AG08395 (cell line): ENCODE results near the gene GID8.

Experiments
- DNase-seq: peaks from one replicate; pipeline ENCODE4 v3.0.0; 2012; ENCODE audit warnings: mixed read lengths, low spot score

The GID8 gene

DNA sequence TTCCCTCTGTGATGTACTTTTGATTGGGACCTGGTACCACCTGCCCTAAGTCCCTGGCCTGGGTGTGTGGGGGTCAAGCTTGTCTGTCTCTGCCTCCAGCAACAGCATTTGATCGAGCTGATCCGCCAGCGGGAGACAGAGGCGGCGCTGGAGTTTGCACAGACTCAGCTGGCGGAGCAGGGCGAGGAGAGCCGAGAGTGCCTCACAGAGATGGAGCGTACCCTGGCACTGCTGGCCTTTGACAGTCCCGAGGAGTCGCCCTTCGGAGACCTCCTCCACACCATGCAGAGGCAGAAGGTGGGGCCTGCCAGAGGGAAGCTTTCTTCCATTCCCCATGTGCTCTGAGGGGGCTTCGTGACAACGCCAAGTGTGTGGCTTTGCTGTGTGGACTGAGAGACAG is 5.4 kb downstream of the GID8 start:
- DNase-seq: no peak

DNA sequence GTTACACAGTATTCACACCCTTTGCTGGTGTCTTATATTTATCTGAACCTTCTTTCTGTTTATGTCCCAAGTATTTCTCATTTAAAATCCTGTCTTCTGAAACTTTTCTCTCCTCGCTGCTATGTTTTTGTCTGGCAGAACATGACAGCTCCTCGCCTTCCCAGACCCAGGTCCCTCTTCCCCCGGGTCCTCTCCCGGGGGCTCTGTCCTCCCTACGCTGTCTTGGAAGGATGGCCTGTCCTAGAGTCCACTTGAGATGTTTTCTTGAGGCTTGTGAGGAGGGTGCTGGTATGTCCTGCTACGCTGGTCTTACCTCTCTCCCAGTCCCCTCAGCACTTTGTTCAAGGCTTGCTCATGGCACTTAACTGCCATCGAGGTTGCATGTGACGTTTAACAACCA is 6.2 kb downstream of the GID8 start:
- no peak for DNase-seq

DNA sequence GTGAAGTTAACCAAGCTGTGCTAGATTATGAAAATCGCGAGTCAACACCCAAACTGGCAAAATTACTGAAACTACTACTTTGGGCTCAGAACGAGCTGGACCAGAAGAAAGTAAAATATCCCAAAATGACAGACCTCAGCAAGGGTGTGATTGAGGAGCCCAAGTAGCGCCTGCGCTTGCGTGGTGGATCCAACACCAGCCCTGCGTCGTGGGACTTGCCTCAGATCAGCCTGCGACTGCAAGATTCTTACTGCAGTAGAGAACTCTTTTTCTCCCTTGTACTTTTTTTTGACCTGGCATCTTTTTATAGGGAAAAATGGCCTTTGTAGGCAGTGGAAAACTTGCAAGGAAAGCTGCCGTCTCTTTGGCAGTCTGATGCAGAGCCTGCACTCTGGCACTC is 6.8 kb downstream of the GID8 start:
- no peak for DNase-seq

DNA sequence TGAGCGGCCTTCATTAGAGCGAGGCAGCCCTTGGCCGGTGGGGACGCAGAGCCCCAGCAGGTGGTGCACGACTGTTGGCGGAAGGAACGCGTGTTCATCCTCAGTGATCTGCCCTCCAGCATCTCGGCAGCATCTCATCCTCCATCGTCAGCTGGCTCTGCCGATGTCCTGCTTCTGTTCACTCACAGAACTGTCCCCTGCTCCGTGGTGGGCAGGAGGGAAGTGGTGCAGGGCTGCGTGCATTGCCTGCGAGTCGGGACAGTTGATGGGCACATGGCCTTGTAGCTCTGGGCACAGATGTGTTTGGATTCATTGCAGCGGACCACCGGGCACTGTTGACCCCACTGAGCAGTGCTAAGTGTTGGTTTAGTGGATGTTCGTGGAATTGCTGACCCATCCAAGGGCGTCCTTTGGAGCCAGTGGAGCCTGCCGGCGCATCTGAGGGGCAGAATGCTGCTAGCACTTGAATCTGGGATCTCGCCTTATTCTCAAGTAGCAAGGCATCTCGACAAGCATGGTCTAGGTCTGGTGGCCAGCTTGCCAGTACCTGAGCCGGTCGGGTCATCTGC is 7.9 kb downstream of the GID8 start:
- DNase-seq: no peak

DNA sequence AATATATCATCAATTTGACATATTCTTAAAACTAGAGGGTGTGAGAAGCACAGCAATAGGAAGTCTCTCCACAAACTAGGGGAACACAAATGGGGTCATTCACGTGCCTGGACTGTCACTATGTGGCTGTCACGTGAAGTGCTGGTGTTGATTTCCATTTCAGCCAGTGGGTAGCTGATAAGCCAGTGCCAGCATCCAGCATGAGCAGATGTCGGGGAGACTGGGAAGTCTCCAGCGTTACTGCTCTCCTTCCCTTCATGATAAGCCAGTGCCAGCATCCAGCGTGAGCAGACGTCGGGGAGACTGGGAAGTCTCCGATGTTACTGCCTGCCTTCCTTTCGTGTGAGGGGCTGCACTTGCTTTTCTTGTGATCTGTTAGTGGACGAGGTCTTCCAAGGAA is 9.0 kb downstream of the GID8 start:
- DNase-seq: no peak

DNA sequence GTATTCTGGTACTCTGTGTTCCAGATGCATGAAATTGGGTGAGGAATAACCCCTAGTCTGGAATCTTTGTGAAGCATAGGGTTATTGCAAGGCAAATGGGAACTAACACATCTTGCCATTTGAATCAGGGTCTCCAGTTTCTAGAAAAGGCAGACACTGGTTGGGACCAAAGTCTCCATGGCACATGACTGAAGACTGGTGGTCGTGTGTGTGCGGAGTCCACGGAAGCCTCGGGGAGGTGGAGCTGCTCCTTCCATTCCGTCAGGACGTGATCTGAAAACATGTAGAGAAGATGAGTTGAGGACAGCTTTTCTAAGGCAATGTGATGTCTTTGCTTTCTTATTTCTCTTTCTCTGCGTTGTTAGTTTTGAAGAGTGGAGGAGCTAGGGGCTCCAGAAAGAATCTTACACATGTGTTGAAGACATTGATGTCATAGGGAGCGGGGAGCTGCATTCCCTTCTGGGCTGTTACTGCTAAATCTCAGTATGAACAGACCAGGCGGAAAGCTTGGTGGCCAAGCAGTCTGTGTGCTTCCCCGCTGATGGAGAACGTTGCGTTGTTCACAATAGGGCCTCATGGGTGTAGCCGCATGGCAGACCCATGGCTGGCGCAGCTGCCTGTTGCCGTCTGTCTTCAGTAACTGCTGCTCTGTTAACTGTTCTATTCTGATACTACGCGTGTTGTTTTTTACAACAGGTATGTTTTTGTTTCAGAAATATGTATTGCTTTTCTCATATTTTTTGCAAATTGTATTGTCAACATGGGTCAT is 9.8 kb downstream of the GID8 start:
- no peak for DNase-seq

DNA sequence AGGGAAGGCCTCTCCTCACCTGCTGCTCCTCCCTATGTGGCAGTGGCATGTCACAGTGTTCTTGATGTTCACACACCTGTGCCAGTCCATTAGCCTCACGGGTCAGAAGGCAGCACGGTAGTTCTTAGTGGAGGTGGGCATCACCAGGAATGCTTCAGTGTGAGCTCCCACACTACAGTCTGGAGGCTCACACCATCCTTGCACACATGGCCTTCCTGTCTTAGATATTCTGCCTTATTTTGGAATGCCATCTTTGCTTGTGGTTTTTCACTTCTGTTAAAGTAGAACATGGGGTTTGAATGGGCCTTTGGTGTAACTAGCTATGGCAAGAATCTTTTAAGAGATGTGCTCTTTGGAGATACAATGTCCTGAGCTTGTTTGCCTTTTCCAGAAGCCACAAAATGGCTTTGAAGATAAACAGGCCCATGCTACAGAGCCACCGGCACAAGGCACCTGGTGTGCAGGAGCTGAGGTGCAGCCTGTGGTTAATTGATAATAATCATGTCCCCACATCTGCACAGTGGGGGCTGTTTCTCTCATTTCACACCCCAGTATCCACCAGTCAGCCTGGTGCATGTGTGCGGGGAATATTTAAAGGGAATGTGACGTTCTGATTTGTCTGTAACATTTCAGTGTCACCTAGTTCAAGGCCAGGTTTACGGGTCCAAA is 11.3 kb downstream of the GID8 start:
- DNase-seq: no peak

DNA sequence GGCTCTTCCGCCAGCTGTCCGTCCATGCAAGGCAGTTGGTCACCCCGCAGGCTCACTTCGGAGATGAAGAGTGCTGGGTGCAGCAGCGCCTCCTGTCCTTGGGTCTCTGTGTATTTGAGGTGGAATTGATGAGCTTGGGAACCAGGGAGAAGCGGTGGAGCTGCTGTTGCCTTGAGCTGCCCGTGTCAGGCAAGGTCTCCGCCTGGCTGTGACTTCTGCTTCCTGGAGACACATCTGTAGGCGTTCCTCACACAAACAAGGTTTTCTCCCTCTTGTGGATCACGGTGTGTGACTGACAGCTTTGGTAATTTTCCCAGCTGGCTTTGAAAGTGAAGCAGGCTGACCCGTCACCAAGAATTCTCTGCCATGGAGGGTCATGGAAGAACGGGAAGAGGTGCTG is 12.0 kb downstream of the GID8 start:
- DNase-seq: no peak

DNA sequence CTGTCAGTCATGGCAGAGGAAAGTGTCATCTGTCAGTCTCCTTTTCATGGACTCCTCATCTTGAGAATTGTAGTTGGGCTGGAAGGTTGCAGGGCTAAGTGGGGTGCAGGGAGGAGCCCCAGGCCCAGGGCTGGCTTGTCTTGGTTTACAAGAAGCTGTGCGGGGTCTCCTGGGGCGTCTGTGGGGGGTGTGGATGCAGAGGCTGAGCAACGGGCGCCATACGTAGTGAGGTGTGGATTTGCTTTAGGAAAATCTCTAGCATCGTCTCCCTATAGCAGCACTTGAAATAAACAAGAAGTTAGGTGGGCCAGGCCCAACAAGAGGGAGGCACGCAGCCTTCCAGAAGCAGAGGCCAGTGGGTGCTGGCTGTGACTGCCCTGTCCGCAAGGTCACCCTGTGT is 12.8 kb downstream of the GID8 start:
- no peak for DNase-seq

DNA sequence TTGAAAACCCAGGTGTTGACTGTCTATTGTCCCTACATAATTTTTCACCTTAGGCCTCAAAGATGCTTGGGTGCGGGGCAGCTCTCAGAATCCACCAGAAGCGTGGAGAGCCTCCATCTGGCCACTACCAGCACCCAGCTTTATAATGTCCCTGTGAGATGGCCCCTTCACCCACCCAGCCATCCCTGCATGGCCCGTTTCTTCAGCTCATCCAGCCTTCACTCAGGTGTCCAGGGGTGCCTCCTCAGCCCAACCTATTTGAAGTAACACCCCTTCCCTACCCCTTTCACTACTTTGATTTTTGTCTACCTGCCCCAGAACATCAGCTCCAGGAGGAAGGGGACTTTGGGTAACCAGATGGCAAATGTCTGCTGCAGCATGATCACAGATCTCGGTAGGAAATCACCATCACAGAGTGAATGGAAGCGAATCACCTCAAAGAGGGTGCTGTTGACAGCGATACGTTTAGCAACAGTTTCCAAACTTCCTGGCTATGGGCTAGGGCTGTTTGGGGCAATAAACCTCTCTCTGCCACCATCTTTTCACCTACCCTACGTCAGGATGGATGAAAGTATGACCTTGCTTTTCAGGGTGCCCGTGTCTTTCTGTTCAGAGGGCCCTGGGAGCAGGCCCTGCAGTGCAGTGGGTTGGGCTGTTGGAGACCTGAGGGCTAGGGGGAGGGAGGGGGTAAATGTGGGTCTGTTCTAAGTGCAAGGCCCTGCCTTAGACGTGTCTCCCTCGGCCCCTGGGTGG is 13.4 kb downstream of the GID8 start:
- no peak for DNase-seq

DNA sequence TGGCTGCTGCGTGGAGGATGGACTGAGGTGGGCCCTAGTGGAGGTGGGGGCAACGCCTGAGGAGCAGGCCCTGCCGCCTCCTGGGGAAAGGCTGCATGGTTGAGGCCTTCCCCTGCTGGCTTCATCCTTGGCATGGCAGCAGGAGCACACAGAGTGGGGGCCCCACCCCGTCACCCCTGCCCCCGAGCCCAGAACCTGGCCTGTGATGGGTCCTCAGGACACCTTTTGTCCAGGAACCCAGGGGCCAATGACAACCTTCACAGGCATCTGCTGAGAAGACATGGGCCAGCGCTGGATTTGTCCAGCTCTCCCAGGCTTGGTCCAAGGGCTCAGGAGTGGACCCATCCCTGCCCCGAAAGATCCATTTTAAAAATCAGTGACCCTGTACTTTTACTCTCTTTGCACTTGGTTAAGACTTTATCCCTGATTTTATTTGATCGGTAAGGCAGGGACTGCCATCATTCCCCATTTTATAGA is 14.0 kb downstream of the GID8 start:
- DNase-seq: no peak

DNA sequence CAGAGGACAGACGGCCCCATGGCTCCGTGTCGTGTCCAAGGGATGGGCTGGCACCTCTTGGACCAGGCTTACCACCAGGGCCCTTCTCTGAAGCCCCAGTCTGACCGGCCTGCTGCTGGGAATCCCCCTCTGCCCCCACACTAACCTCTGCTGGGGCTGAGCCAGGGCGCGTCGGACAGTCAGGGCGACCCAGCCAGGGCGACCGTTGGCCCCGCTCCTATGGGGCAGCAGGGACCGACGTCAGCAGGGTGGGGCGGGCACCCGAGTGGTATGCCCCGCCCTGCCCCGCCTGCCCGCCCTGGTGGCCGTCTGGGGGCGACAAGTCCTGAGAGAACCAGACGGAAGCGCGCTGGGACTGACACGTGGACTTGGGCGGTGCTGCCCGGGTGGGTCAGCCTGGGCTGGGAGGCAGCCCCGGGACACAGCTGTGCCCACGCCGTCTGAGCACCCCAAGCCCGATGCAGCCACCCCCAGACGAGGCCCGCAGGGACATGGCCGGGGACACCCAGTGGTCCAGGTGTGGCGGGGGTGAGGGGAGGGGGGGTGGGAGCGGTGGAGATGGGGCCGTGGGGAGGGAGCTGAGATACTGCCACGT is 14.5 kb downstream of the GID8 start, which contains the start of gene SLC17A9:
Gene SLC17A9, plus strand, starts transcription at position 337 of the 595 bp plus-strand sequence. Its CDS starts 122 bp downstream, at position 459.
- peak; percentile 92 for DNase-seq

DNA sequence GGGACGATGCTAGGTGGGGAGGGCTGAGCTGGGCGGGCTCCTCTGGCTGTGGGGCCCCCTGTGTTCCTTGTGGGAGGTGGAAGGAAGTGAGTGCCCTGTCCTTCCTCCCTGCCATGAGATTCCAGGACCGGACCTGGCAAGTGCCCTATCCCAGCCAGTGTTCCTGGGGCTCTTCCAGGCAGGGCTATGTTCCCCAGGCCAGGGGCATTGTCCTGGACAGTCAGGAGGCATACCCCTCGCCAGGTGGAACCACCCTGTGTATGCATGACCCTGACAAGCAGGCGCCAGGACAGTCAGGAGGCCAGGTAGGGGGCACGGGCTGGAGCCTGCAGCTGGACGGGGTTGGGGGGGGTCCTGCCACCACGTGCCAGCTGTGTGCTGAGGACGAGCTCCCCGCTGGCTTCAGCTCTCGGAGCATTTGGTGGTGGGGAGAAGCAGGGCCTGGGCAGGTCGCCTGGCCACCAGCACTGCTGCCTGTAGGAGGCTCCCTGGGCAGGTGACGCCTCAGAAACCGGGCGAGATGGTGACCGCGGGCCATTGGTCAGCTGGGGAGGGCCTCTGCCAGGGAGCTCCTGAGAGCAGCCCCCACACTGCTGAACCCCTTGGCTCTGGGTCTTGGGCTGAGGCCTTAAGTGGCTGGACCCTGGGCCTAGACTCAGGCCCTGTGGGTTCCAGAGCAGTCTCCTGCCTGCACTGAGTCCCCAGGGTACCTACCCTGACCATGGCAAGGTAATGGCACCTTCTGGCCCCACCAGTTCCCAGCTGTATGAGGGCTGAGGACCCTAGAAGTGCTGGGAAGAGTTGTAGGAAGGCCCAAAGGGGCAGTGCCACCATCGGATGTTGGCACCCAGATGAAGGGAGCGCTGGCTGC is 15.3 kb downstream of the GID8 start:
- DNase-seq: peak; percentile 41

DNA sequence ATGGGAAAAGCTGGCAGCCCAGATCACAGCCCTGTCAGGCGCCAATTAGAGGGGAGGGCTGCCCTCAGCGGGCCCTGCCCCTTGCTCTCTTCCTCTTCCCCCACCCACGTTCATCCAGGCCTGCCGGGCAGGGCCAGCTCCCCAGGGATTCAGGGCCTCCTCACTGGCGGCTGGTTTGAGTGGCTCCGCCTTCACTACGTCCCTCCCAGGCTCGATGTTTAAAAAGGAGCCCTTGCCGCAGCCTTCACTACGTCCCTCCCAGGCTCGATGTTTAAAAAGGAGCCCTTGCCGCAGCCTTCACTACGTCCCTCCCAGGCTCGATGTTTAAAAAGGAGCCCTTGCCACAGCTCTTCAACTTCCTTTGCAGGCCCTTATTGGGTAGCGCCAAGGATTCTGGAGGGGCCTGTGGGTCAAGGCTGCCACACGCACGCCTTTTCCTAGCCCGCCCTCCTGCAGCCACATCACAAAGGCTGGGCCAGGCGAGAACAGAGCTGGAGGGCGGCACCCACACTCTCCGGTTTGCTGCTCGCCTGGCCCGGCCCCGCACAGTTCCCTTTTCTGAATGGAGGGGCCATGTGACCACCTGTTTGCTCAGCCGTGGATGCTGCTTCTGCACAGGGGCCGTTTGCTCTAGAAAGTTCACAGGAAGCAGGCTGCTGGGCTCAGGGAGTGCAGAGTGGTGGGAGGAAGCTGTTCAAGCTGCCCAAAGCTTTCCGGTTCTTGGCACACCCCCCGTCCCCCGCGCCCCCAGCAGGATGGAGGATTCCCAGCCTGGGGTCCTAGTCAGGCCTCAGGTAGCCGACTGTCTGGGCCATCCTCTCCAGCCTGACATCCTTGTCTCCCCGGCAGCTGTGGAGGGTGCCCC is 16.1 kb downstream of the GID8 start:
- peak; percentile 82 for DNase-seq

DNA sequence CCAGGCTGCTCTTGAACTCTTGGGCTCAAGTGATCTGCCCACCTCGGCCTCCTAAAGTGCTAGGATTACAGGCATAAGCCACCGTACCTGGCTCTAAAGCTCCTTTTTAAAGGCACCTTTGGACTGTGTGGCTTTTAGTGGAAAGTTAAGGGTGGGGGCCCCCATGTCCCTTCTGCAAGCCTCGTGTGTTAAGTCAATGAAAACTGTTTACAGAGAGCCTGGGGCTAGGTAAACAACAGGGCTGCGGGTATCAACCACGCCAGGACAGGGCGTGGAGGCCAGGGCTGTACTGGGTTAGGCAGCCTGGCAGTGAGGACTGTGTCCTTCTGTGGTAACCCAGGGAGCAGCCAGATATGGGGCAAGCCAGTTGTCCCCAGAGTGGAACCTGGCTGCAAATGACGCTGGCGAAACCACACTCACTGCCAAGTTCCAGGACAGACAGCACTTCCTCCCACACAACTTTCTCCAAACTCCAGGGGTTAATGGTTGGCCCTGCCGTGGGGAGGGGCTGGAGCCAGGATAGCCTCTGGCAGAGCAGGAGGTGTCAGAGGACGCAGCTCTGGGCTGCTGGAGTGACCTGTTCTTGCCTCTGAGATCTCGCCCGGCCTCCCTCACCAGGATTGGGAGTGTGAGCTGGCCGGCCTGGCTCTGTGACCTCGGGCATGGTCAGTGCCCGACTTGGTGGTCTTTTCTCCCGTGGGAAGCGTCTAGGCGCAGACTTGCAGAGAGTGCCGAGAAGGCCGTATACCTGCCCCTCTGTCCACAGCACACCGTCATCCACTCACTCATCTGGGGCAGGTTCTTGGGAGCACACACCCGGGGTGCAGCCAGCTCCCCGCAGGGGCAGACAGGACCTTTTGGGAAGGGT is 17.8 kb downstream of the GID8 start:
- DNase-seq: no peak

DNA sequence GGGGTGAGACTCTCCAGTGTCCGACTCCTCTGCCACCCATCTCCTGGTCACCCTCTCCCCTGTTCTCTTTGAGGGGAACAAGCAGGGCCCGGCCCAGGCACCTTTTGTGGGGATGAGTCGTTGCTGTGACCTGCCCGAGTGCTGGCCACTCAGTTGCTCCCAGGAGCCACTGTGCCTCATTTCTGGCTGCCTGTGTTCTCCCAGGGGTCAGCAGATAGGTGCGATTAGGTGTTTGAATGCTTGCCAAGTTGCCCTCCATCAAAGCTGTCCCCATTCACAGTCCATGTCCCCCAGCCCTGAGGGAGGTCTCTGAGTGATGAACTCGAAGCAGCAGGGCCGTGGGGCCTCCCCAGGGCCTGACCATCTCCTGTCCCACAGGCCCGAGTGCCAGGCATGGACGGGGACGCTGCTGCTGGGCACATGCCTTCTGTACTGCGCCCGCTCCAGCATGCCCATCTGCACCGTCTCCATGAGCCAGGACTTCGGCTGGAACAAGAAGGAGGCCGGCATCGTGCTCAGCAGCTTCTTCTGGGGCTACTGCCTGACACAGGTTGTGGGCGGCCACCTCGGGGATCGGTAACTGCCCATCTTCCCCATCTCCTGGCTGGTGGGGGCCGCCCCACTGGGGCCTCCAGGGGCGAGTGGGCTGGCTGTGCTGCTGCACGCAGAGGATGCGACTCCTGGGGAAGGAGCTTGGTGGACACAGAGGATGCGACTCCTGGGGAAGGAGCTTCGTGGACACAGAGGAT is 18.6 kb downstream of the GID8 start:
- DNase-seq: no peak

DNA sequence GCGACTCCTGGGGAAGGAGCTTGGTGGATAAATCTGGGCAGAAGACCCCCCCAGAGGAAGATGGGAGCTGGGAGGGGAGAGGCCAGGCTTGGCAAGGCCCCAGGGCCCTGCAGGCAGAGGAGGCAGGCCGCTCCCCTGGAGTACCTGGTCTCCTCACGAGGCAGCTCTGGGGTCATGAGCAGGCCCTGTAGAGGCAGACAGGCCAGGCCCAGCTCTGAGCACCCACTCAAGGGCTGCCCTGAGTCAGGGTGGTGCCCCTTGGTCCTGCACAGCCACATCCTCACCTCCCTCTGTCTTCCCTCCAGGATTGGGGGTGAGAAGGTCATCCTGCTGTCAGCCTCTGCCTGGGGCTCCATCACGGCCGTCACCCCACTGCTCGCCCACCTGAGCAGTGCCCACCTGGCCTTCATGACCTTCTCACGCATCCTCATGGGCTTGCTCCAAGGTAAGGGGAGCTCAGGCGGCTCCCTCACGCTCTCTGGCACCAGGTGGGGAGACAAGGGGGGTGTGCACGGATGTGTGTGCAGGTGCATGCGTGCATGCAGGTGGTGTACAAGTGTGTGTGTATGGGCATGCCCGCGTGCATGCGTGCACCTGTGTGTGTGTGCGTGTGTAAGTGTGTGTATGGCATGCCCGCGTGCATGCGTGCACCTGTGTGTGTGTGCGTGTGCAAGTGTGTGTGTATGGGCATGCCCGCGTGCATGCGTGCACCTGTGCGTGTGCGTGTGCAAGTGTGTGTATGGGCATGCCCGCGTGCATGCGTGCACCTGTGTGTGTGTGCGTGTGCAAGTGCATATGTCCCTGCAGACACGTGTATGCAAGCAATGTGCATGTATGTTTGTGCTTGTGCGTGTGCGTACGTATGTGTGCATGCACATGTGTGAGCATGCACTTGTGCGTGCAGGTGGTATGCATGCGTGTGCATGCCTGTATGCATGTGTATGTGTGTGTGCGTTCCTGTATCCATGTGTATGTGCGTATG is 19.5 kb downstream of the GID8 start:
- DNase-seq: no peak
